Activated CD4-positive, alpha-beta T cell treated with anti-CD3 and anti-CD28 coated beads for 48 hours (primary cell): ENCODE data around the gene MAGEA3.
"Not testable (repeated sequence)": the region's sequence is repeated elsewhere in the genome, so short reads cannot be mapped to it uniquely, and the experiment has no call there.

ENCODE experiments used
- DNase-seq: peaks from one replicate; pipeline ENCODE4 v3.0.0-alpha.2; 2020

Gene MAGEA3

DNA sequence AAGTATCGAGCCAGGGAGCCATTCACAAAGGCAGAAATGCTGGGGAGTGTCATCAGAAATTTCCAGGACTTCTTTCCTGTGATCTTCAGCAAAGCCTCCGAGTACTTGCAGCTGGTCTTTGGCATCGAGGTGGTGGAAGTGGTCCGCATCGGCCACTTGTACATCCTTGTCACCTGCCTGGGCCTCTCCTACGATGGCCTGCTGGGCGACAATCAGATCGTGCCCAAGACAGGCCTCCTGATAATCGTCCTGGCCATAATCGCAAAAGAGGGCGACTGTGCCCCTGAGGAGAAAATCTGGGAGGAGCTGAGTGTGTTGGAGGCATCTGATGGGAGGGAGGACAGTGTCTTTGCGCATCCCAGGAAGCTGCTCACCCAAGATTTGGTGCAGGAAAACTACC lies 37.9 kb downstream of the MAGEA3 start:
- DNase-seq, result not testable (repeated sequence)

DNA sequence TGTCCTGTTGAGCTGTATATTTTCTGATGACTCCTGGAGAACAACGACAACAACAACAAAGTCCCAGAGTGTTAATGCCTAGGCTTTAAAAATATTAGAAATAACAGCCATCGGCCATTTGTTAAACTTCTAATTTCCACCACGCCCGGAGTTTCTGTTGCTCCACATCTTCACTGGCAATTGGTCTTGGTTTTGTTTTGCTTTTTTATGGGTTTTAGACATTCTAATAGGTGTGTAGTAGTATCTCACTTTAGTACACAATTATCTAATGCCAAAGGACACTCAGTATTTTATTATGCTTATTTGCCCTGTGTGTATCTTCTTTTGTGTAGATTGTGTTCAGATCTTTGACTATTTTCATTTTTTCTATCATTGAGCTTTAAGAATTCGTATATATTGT lies 40.0 kb downstream of the MAGEA3 start:
- DNase-seq, result no peak
